Right forelimb (tissue), 1 donor: Measurements from ENCODE around the gene ALG2.
"Not testable (repeated sequence)": the region's sequence is repeated elsewhere in the genome, so short reads cannot be mapped to it uniquely, and the experiment has no call there.

Source experiments
- DNase-seq: peaks from one replicate; pipeline ENCODE4 v3.0.0-alpha.2; 2018

ALG2 gene

DNA sequence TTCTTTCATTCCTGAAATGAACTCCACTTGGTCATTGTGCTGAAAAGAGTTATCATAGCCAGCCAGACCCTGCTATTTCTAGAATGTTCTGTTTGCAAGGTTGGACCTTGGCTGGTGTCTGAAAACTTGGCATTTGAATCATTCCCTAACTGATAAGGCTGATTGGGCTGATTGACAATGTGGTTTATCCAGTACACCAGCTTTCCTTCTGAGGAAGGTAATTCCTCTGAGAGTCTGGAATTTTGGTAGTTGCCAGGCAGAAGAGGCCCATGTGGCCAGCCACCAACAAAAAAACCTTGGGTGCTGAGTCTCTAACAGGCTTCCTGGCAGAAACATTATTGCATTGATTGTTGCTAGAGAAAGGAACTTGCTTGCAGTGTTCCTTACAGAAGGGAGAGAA lies 15.6 kb upstream of the ALG2 start:
- DNase-seq: no peak

DNA sequence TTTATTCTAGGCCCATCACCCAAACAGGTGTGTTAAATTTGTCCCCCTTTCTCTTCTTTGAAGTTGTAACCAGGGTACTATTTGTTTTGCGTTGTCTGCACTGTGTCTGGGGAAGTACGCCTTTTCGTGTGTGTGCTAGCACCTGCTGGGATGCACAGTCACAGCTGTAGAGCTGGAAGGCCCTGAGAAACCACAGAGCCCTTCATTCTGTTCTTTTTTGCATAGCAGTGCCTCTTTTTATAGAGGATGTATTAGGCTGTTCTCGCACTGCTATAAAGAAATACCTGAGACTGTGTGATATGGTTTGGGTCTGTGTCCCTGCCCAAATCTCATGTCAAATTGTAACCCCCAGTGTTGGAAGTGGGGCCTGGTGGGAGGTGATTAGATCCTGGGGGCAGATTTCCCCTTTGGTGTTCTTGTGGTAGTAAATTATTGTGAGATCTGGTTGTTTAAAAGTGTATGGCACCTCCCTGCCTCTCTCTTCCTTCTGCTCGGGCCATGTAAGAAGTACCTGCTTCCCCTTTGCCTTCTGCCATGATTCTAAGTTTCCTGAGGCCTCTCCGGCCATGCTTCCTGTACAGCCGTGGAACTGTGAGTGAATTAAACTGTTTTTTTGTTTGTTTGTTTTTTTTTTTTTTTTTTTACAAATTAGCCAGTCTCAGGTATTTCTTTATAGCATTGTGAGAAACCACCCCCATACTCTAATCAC lies 14.3 kb upstream of the ALG2 start:
- no peak for DNase-seq

DNA sequence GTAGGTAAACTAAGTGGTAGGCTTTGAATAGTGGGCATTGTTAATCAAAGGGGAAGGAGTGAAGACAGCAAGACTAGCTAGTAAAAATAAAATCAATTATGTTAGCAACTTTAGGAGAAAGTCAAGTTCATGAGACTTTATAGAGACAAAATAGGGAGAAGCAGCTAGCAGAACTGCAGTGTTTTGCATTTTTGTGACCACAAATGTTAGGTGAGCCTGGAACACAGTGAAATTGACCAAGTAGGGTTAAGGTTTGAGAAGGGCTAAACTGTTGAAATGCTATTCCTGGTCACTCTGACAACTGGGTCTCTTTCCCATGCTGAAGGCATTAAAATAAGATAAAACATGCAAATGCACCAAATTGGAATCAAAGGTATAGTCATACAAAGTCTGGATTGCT lies 13.3 kb upstream of the ALG2 start:
- no peak for DNase-seq

DNA sequence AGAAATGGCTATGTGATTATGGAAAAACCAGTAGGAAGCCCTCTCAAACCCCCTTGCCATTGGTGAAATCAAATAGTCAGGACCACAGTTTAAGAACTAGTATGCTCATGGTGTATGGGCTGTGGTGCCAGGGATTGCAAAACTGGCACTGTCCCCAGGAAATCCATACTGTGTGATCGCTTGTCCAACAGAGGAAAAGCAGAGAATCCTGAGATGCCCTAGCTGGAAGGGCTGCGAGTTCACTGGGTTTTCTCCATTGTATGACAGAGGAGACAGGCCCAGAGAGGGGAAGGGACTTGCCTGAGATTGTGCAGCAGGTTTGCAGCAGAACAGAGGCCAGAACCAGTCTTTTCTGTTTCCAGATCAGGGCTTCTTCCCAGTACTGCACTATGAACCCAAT lies 12.9 kb upstream of the ALG2 start:
- DNase-seq: no peak

DNA sequence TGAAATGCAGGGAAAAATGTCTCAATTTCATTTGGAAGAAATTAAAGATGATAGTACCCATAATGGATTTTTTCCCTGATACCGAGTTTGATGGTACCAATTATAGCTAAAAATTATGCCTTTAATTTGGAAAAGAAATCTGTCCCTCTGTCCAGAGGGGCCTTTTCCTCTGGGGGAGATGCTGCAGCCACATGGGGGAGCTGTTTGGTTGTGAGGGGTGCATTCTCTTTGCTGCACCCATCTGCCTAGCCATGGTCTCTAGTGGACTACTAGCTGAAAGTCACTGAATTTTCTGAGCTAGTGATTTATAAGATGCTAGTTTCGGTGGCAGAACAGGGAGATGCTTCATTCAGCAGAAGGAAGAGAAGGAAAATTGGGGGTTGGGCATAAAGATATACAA lies 10.0 kb upstream of the ALG2 start:
- no peak for DNase-seq

DNA sequence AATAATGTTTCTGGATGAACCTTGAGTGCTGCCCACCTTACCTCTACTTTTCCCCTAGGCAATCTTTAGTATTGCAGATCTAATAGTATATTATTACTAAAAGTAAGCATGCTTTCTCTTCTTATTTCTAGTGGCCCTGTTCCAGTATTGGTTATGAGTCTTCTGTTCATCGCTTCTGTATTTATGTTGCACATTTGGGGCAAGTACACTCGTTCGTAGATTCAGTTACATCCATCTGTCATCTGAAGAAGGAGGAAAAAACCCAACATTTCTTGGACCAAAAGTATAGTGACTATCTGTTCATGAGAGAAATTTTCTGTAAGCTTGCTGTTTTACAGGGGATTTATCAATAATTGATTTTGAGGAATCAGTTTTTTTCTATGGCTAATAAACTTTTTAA lies 8.5 kb upstream of the ALG2 start:
- DNase-seq: no peak

DNA sequence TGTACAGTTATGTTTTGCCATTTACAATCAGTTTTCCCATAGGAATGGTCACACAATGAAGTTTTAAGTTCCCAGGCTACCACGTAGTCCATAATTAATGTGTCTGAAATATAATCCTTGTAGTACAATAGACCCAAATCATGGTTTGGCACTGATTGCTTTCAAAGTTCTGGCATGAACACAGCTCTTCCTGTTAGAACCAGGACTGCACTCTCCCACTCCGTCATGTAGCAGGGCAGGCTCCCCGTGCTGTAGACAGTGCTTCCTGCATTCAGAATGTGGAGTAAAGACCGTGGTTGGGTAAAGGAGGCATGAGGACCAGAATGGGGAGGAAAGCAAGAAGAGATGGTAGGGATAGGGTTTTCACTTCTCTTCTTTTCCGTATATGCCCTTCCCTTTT lies 4.3 kb upstream of the ALG2 start:
- no peak for DNase-seq

DNA sequence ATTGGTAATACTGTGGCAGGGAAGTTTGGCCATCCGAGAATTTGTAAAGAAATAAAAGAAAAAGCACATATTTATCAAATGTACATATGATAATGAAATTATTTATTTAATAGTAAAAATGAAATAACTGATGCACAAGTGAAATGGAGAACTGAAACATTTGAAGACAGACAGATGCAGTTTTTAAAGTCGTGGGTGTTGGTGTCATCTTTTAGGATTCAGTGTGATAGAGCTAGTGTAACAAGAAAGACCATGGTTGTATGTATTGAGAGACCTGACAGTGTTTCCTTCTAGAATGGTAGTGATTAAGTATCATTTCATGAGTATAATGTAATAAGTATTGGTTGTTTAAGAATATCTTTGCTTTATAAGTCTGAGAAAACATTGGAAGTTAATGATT lies 2.7 kb upstream of the ALG2 start:
- DNase-seq: no peak

DNA sequence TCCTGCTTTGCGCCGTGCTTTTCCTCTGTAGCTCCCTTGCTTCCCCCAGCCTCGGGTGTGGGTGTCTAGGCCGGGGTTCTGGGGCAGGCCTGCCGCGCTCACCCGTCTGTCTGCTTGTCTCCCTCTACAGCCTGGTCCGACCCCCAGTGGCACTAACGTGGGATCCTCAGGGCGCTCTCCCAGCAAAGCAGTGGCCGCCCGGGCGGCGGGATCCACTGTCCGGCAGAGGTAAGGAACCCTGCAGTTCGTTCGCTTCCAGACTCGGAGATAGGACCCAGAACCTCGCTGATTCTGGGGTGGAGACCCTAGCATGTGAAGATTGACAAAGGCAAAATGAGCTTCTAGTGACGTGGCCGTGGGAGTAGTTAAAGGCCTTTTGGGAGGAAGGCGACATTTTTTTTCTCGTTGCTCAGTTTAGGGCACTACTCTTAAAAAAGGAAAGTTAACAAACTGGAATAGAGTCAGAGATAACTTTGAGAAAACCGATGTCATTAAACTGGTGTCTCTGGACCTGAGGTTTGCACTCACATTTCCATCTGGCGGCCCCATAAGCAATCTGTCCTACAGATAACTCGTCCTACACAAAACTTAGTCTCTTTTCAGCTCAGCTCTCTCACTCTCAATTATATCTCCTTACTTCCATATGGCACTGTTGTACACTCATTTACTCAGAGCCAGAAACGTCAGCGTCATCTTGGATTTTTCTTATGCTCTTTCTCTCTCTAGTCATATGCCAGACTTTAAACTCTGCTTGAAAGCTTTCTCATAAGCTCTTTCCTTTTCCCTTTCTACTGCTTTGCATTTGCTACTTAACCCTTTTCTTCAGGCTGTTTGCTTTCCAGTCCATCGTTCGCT lies 901 bp upstream of the ALG2 start:
- DNase-seq: no peak

DNA sequence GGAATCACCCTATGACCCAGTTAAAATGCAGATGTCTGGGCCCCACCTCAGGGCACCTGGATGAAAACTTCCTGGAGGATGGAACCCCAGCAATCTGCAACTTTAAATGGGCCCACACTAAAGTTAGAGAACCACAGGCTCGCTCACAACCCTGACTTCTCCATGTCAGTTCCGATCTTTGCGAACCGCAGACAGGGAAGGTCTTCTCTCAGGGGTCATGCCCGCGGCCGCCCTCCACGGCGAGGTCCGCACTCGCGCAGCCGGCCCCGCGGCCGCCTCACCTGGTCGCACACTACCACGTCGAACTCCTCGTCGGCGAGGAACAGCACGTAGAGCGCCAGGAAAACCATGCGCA lies 499 bp downstream of the ALG2 start:
- no peak for DNase-seq

DNA sequence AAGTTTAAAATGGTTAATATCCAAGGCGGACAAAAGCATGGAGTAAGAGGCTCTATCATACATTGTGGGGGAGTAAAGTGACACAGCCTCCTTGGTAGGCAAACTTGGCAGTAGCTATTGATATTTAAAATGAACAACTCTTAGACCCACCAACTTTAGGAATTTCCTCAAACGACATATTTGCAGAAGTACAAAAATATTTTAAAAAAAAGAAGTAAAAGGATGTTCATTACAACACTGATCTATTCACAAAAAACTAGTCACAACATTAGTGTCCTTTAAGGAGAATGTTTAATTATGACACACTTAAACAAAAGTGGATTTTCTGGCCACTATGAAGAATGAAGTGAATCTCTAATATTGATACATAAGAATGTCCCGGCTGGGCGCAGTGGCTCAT lies 1.7 kb downstream of the ALG2 start:
- no peak for DNase-seq

DNA sequence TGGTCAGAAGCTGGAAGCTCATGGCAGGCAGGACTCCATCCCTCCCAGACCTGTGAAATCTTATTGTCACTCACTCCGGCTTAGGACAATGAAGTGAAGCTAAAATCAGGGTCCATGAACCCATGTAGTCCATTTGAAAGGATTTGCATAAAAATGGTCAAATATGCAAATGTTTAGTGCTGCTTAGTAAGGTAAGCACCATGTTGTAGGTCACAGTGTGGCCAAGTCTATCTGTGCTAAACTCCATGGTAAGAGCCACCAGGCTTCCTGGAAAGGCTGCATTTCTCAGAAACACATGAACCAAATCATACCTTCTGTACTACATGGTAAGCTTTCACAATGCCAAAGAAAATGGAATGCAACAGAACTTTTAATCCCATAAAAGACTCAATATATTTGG lies 5.7 kb downstream of the ALG2 start:
- DNase-seq: no peak

DNA sequence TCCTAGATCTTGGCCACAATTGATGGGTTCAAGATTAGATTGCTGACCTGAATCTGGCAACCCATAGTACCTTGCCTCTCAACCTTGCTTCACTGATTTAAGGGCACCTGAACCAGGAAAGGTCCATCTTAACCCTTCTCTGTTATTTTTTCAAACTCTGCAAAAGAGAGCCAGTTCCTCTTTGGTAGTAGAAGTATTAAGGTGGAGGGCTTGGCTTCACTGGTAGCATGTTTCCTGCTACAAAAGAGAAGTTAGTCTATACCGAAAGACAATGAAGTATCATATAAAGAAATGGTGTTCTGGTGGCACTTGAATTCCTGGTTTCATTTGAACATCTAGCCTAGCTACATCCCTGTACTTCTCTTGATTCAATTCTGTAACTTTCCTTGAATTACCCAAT lies 8.5 kb downstream of the ALG2 start:
- DNase-seq: no peak

DNA sequence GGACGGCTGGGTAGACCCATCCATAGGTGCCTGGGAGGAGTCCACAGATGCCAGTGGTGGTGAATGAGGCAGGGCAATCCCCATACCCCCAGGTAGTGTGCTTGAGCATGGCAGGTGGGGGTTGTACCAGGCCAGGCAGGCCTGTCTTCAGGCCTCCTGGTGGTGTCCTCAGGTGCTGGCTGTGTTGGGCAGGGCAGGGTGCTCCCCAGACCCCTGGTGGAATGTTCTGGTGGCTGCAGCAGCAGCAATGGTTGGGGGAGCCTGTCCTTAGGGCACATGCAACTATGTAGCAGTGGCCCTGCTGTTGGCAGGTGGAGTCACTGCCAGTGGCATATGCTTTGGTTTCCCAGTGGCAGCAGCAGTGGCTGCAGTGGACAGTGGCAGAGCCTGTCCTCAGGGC lies 10.0 kb downstream of the ALG2 start:
- no peak for DNase-seq

DNA sequence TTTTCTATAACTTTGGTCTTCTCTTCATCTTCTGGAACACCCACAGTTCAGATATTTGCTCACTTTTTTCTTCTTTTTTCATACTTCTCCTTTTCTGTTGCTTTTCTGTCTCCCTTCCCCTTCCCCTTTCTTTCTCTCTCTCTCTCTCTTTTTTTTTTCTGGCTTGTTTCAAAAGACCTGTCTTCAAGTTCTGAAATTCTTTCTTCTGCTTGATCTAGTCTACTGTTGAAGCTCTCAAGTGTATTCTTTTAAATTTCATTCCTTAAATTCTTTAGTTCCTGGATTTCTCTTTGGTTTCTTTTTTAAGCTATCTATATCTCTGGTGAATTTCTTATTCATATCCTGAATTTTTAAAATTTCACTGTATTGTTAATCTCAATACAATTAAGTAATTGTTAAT lies 11.2 kb downstream of the ALG2 start:
- DNase-seq: no peak

DNA sequence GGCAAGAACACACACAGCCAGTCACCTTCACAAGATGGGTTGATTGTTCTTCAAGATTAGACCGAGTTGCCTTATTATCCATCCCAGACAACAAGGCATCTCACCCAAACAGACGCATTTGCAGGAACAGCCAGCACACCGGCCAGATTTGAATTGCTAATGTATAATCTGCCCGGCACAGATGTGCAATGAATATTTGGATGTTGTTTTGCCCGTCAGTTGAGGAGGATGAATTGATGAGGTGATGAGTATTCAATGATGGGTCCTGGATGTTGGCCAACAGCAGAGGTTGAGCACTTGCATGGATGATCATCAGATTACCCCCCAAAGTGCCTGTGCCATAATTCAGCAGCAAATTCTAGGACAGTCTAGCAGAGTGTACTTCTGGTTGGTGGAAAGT lies 20.1 kb downstream of the ALG2 start:
- no peak for DNase-seq

DNA sequence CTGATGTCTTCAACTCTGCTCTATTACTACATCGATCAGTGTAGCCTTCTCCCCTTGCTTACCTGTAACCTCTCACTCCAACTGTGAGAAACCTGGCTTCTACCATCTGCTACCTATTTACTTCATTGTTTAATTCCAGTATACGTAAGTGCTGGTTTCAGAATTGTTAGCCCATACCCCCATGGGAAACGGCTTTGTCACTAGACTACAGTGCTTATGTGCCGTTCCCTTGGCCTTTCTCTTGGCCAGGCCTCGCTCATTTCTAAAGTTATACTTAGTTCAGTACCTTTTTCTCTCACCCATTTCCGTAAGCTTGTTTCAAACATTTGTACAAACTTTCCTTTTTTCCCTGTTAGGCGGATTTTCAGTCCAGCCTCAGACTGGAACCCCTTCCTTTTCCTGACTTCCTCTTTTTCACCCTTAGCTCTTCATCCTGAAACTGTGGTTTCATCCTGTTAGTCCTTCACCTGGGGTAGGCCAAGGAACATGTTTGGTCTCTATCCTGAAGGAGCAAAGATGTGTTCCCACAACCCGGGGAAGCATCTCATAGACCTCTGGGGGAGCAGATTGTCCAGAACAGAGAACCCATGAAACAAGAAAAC lies 21.7 kb downstream of the ALG2 start:
- DNase-seq: no peak

DNA sequence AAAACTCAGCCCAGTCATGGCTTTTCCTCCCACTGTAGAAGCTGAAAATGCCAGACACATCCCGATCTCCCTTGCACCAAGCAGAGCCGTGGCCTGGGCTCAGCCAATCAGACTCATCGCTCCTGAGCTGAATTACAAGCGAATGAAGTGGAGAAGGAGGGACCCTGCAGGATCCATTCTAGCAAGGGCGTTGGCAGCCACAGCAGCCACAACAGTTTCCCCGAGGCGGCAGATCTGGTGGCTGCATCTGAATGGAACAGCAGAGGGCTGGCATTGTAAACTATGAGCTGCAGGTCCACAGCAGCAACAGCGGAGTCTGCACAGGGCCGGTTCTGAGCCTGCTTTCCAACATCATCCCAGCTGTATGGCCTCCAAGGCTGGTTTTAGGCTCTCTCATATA lies 23.8 kb downstream of the ALG2 start:
- DNase-seq: no peak

DNA sequence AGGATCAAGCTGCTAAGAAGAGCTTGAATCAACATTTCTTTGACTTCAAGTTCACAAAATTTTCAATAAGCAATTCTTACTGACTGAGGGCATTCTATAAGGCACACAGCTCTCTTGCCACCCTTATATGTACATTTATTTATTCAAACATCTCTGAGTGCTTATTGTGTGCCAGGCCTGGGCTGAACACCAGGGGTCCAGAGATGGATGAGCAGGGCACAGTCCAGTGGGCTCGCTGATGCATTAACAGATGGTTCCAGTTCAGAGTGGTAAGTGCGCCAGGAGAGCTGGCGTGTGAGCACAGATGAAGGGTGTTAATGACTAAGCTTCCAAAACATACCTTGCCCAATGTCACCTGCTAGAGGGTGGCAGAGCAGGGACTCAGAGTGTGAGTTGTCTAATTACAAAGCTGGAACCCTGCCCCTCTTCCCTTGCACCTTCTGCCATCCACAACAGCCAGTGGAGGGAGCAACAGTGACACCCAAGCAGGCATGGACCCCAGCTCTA lies 24.6 kb downstream of the ALG2 start:
- no peak for DNase-seq

DNA sequence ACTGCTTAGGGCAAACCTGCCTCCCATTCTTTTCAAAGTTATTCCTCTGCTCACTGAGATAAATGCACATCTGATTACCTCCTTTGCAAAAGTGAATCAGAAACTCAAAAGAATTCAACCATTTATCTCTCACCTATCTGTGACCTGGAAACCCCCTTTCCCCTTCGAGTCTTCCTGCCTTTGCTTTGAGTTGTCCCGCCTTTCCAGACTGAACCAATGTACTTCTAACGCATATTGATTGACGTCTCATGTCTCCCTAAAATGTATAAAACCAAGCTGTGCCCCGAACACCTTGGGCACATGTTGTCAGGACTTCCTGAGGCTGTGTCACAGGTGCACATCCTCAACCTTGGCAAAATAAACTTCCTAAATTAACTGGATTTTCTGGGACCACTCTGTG lies 25.3 kb downstream of the ALG2 start:
- DNase-seq: not testable (repeated sequence)

DNA sequence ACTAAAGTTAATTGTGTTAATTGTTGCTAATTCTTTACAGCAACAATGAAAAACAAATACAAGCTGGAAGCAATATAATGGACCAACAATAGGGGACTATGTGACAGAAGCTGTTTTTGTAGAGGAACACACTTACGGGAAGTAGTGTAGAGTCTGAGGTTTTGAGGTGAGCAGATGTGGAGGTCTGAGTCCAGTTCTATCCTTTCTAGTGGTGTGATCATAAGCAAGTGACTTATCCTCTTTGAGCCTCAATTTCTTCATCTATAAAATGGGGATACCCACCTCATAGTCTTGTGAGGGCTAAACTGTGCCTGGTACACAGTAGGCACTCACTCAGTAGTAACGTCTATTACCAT lies 28.3 kb downstream of the ALG2 start:
- DNase-seq: no peak

DNA sequence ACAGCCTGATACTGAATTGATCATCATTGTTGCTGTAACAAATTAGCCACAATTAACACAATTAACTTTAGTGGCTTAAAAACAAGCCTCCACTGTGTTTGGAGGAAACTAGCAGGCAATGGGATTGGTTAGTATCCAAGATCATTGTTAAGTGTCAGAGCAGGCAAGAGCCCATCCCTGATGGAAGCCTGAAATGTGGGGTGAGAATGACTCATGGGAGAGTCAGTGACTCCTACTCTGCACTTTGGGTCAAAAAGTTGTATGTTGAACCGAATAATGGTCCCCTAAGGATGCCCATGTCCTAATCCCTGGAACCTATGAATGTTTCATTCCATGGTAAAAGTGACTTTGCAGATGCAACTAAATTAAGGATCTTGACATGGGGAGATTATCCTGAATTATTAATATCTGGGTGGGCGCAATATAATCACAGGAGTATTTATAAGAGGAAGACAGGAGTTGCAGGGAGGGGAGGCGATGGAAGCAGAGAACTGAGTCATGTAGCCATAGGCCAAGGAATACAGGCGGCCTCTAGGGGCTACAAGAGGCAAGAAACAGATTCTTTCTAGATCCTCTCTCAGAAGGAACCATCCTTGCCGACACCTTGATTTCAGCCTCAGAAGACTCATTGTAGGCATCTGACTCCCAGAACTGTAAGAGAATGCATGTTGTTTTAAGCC lies 28.8 kb downstream of the ALG2 start:
- DNase-seq: no peak

DNA sequence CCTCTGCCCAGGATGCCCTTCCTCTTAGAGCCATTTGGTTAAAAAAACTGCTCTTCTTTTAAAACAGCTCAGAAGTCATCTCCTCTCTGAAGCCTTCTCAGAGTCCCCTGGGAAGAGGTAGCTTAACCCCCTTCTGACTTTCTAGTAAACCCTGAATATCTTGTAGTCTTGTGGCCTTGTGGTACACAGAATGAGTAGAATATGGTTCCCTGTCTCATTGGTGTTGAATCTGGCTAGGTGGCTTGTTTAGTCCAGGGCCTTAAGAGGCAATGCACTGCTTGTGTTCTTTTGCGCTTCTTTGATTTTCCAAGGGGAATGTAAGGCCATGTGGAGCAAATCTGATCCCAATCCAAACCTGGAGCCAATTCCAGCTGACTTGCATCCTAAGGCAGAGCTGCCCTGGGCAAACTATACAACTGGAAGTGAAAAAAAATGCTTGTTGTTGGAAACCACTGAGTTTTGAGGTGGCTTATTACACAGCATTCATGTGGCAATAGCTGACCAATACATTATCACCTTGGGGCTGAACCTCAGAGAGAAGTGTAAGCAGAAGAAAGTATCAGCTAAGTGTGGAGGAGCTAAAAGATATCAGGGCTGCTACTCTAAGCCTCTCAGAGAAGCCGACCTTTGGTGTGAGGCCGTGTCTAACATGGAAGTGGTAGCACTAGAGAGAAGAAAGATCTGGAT lies 31.0 kb downstream of the ALG2 start:
- no peak for DNase-seq
